Esophagus squamous epithelium (tissue), 5 donors: ENCODE data around the gene PRRT1. TPM values are rescaled to one million over a fixed set of nuclear protein-coding genes. Genes with fewer than 3 reads are reported as not detected.

Experiments used
- DNase-seq: peaks from one replicate; lab custom pipeline; 2025; lab: John Stamatoyannopoulos, UW
- H3K27ac ChIP-seq, 4 donors: fragments of 200-600 bp; sonication (generic); one replicate each; pipeline ENCODE4 v1.5.1; 2016 to 2019; ENCODE audit warnings: mild to moderate bottlenecking in 1 of 4
- H3K27me3 ChIP-seq, 4 donors: fragments of 200-600 bp; sonication (generic); 1 replicate in 3 of 4; 2 replicates in 1 of 4; pipeline versions ENCODE4 v1.5.1 to v1.6.0; 2017 to 2021; ENCODE audit warnings: antibody characterized with exemption in 1 of 4
- H3K36me3 ChIP-seq, 3 donors: fragments of 200-600 bp; sonication (generic); one replicate each; pipeline ENCODE4 v1.5.1; 2016 to 2019
- H3K4me1 ChIP-seq, 3 donors: fragments of 200-600 bp; sonication (generic); one replicate each; pipeline ENCODE4 v1.5.1; 2017 to 2019
- H3K4me3 ChIP-seq, 4 donors: fragments of 200-600 bp; sonication (generic); 1 replicate in 3 of 4; 2 replicates in 1 of 4; pipeline ENCODE4 v1.5.1; 2016 to 2019; ENCODE audit warnings: mild to moderate bottlenecking in 2 of 4, moderate library complexity in 1 of 4
- H3K9me3 ChIP-seq, 3 donors: fragments of 200-600 bp; sonication (generic); one replicate each; pipeline ENCODE4 v1.5.1; 2016 to 2019
- CTCF ChIP-seq, 6 experiments: fragments of 450-650 bp in 4 of 6; fragments of 200-600 bp in 2 of 6; sonication (generic) in 2 of 6; IDR thresholded peaks; one replicate each; pipeline ENCODE4 v1.5.1; 2016 to 2019; ENCODE audit warnings: antibody characterized with exemption in 6 of 6, mild to moderate bottlenecking in 4 of 6, moderate library complexity in 4 of 6
- POLR2A ChIP-seq, 4 donors: fragments of 450-650 bp; IDR thresholded peaks; one replicate each; pipeline ENCODE4 v1.6.1; 2017; ENCODE audit warnings: antibody characterized with exemption in 4 of 4, mild to moderate bottlenecking in 4 of 4, moderate library complexity in 3 of 4
- WGBS, 2 donors: methylation state at CpG; one replicate each; pipeline ENCODE4 v1.1.5; 2018; 5-methylcytosine and 5-hydroxymethylcytosine counted together
- intact Hi-C: fragments of 100-400 bp; cut with DNase I; formaldehyde crosslinking; loops from one replicate; pipeline ENCODE4 v1.15.0; 2022
- total RNA-seq, 4 donors: library from RNA; depleted of rRNA; stranded (reverse); fragments of >200 nt; gene quantifications; one replicate each; pipeline ENCODE4 v1.1.0, GENCODE V29; 2016
- donor health status: DM: yes; HTN: yes; CAD: no.

The PRRT1 gene
- total RNA-seq, 4 donors from 2014 or later: 0.35 to 0.87 (median 0.57) TPM; not detected in 1

GRCh38 chr6:32183030-32183429 lies 31.3 kb upstream of the PRRT1 start:
- Histone ChIP-seq H3K4me3 (no peak overlapping the region), H3K4me1 (peaks cover 14 to 79% (median 44%) of the 10 kb centered on the region in 3 donors), H3K27ac (peak overlapping the region in 3 of 4 donors; percentile 66 to 99 (median 99)), H3K27me3 (no peaks in the 10 kb centered on the region), H3K9me3 (no peaks in the 10 kb centered on the region), H3K36me3 (peaks cover 15 to 71% (median 19%) of the 10 kb centered on the region in 3 donors)
- intact Hi-C loops: no loop called here
- DNase-seq: no peak
- 63 to 79% methylated on average over 3 of the region's 3 CpGs for WGBS, 2 donors
- TF ChIP-seq CTCF (IDR thresholded peaks at IDR 0.05): no peak
- no peak for TF ChIP-seq POLR2A (IDR thresholded peaks at IDR 0.05)

GRCh38 chr6:32182555-32182981 lies 30.8 kb upstream of the PRRT1 start:
- Histone ChIP-seq H3K27ac (peak overlapping the region; percentile 14 to 99 (median 46)), H3K36me3 (peaks cover 12 to 67% (median 19%) of the 10 kb centered on the region in 3 donors), H3K27me3 (no peaks in the 10 kb centered on the region), H3K9me3 (no peaks in the 10 kb centered on the region), H3K4me3 (no peak overlapping the region), H3K4me1 (peaks cover 10 to 74% (median 39%) of the 10 kb centered on the region in 3 donors)
- TF ChIP-seq CTCF (IDR thresholded peaks at IDR 0.05) (no peak), POLR2A (IDR thresholded peaks at IDR 0.05) (no peak)
- WGBS, 2 donors: 73 to 78% methylated on average over 1 to 2 of the region's 10 CpGs
- DNase-seq: no peak
- intact Hi-C loops: no loop called here

- peak overlapping the region; percentile 14 to 99 (median 24) for H3K27ac ChIP-seq
- H3K36me3 ChIP-seq: peaks cover 6 to 61% (median 14%) of the 10 kb centered on the region in 3 donors
- TF ChIP-seq CTCF (IDR thresholded peaks at IDR 0.05): no peak
- TF ChIP-seq POLR2A (IDR thresholded peaks at IDR 0.05): no peak
- intact Hi-C loops: no loop called here
- H3K4me1 ChIP-seq: peaks cover 10 to 73% (median 37%) of the 10 kb centered on the region in 3 donors
- no peaks in the 10 kb centered on the region for H3K9me3 ChIP-seq
- no peaks in the 10 kb centered on the region for H3K27me3 ChIP-seq
- DNase-seq: no peak
- WGBS, 2 donors: 84 to 91% methylated on average over 3 to 7 of the region's 10 CpGs
- no peak overlapping the region for H3K4me3 ChIP-seq
These were observed 30.3 kb upstream of the PRRT1 start for GRCh38 chr6:32181915-32182529.

GRCh38 chr6:32181148-32181702 lies 29.5 kb upstream of the PRRT1 start:
- Histone ChIP-seq H3K27ac (peak overlapping the region in 3 of 4 donors; percentile 9 to 99 (median 14)), H3K4me1 (peaks cover 17 to 73% (median 39%) of the 10 kb centered on the region in 3 donors), H3K36me3 (peaks cover 6 to 53% (median 6%) of the 10 kb centered on the region in 3 donors), H3K4me3 (no peak overlapping the region), H3K27me3 (no peaks in the 10 kb centered on the region), H3K9me3 (no peaks in the 10 kb centered on the region)
- no peak for TF ChIP-seq POLR2A (IDR thresholded peaks at IDR 0.05)
- no peak for TF ChIP-seq CTCF (IDR thresholded peaks at IDR 0.05)
- intact Hi-C loops: no loop called here
- WGBS, 2 donors: 93% methylated on average over 14 of the region's 15 CpGs
- DNase-seq: no peak

GRCh38 chr6:32179766-32180405 lies 28.1 kb upstream of the PRRT1 start:
- Histone ChIP-seq H3K27me3 (no peaks in the 10 kb centered on the region), H3K36me3 (peaks cover 6 to 49% (median 6%) of the 10 kb centered on the region in 3 donors), H3K4me3 (peak overlapping the region in 1 of 4 donors; percentile 66), H3K27ac (peak overlapping the region in 3 of 4 donors; percentile 40 to 97 (median 96)), H3K9me3 (no peaks in the 10 kb centered on the region), H3K4me1 (peaks cover 26 to 70% (median 40%) of the 10 kb centered on the region in 3 donors)
- no peak for DNase-seq
- intact Hi-C loops: no loop called here
- TF ChIP-seq POLR2A (IDR thresholded peaks at IDR 0.05): no peak
- no peak for TF ChIP-seq CTCF (IDR thresholded peaks at IDR 0.05)
- 58 to 64% methylated on average over 10 of the region's 10 CpGs for WGBS, 2 donors
